Breast epithelium (tissue), 3 donors: ENCODE measurements around the gene CSNK1D.

Source experiments
- POLR2A ChIP-seq: fragments of 450-650 bp; IDR thresholded peaks from one replicate; pipeline ENCODE4 v1.6.1; 2016; ENCODE audit warnings: antibody characterized with exemption, mild to moderate bottlenecking, moderate library complexity
- POLR2AphosphoS5 ChIP-seq, 3 donors: sonication (generic); formaldehyde crosslinking; IDR thresholded peaks; one replicate each; pipeline ENCODE4 v1.6.1; 2017; ENCODE audit warnings: antibody characterized with exemption in 3 of 3
- TF ChIP-seq, protein P1 (sequence below), 3 donors: fragments of 450-650 bp; IDR thresholded peaks; one replicate each; pipeline ENCODE4 v1.5.1; 2016 to 2017; ENCODE audit warnings: antibody characterized with exemption in 3 of 3, mild to moderate bottlenecking in 3 of 3, moderate library complexity in 3 of 3

GRCh38 chr17:82270651-82271050 lies 2.8 kb downstream of the CSNK1D start:
- TF ChIP-seq, protein P1, sequence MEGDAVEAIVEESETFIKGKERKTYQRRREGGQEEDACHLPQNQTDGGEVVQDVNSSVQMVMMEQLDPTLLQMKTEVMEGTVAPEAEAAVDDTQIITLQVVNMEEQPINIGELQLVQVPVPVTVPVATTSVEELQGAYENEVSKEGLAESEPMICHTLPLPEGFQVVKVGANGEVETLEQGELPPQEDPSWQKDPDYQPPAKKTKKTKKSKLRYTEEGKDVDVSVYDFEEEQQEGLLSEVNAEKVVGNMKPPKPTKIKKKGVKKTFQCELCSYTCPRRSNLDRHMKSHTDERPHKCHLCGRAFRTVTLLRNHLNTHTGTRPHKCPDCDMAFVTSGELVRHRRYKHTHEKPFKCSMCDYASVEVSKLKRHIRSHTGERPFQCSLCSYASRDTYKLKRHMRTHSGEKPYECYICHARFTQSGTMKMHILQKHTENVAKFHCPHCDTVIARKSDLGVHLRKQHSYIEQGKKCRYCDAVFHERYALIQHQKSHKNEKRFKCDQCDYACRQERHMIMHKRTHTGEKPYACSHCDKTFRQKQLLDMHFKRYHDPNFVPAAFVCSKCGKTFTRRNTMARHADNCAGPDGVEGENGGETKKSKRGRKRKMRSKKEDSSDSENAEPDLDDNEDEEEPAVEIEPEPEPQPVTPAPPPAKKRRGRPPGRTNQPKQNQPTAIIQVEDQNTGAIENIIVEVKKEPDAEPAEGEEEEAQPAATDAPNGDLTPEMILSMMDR (IDR thresholded peaks at IDR 0.05), result no peak
- TF ChIP-seq POLR2AphosphoS5 (IDR thresholded peaks at IDR 0.05) (no peak), POLR2A (no peak)
